GM18526 (cell line): ENCODE measurements around the gene CCL28.

Experiments used
- POLR2A ChIP-seq: IDR thresholded peaks from 3 replicates; pipeline ENCODE4 v1.6.1; 2011; ENCODE audit not compliant: insufficient read length; ENCODE audit errors: extremely low read depth

The CCL28 gene

DNA sequence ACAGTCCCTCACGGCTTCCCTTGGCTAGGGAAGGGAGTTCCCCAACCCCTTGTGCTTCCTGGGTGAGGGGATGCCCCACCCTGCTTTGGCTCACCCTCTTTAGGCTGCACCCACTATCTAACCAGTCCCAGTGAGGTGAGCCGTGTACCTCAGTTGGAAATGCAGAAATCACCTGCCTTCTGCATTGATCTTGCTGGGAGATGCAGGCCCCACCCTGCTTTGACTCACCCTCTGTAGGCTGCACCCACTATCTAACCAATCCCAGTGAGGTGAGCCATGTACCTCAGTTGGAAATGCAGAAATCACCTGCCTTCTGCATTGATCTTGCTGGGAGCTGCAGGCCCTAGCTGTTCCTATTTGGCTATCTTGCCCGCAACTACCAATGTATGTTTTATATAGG is 44.7 kb downstream of the CCL28 start:
- TF ChIP-seq POLR2A: no peak

DNA sequence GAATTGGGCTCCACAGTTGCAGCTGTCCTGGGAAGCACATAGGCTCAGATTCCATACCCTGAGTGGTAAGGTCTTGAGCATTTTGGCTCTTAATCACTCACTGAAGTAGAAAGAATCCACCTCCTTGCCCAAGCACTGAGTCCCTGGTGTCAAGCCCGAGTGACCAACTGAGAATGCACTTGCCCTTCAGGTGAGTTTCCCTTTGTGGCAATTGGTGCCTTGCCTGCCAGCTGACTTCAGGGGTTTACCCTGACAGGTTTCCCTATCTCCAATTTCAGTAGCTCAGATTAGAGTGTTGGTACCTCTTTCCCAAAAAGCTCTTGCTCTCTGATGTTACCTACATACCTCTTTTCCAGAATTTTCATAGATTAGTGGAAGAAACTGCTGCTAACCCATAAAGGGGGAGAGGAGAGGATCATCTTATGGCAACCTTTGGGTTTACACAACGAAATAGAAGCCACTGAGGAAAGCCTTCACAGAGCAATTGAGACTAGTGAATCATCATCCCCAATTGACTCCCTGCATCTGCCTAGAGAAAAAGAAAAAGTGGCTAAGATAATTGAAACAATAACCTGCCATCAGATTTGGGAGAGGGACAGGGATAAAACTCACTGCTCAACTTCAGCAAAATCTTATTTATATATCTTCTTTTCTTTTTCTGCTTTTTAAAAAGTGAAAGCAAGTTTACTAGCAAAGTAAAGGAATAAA is 48.6 kb downstream of the CCL28 start:
- no peak for TF ChIP-seq POLR2A

DNA sequence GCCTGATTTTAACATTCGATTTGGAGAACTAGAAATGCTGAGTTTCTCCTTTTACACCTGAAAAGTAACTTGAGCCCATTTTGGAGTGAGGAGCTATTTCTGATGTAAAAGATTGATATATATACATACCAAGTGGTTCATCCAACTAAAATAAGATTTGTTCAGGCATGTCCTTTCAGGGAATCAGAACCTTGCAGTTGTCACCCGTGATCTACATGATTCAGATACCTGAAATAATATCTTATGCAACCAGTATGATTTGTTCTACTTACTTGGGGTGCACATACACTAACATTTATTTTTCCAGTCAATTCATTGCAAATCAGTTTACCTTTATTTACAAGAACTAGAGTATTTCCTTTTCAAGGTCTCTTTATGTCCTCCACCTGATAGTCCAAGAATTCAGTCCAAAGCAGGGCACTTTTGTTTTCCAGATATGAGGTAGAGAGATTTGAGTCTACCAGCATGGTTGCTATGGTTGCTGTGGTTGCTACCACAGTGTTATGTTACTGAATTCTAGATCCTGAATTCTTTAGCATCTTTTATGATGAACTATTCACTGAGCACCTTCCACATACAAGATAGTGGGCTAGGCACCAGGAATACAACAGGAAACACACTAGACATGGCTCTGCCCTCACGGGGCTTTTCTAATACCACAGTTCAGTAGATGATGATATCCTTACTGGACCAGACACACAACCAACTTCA is 49.3 kb downstream of the CCL28 start:
- TF ChIP-seq POLR2A: no peak

DNA sequence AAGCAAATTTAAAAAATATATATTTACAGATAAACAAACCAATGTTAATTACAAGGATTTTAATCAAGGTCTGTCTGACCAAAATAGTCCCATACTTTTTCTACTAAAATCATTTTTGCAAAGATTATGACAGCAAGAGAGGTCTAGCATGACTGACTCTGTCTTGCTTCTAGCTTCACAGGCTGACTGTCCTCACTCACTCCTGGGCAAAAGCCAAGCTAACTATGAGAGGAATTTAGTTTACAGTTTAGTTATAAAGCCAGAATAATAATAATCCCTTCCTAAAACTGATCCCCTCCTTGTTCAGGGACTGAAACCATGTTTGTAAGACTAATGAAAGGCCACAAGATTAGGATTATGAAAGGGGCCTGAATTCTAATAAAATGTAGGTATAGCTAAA is 53.5 kb downstream of the CCL28 start:
- no peak for TF ChIP-seq POLR2A

DNA sequence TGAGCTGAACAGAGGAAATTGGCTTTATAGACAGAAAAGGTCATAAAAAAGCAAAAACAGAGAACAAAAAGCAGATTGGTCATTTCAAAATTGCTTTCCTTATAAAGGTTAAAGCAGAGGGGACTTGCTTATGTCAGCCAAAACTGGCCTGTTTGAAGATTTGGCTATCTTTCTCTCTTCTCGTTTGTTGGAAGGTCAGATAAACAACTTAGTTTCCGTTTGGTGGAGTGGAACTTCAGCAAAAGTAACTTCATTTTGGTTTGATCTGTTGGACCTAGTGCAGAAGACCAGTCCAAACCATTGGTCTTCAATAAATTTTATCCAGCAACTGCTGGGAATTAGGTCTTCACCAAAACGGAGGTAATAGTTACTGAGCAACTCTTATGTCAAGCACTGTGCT is 53.9 kb downstream of the CCL28 start:
- no peak for TF ChIP-seq POLR2A

DNA sequence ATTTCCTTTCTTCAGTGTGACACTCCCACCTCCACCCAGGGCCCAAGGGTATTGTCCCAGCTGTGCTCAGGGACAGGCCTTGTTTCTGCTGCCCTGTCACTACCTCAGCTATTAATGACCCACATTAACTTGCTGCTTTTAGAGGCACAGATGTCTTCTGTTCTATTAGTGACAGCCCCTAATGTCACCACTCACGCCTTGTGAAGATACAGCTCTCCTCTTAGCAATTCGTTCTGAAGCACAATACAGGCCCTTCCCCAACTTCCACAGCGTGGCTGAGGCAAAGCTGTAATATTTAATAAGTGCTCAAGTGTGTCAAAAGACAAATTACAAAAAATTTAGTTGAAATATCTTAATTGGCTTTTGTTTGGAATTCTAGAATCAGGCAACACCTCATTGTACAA is 54.3 kb downstream of the CCL28 start:
- no peak for TF ChIP-seq POLR2A

DNA sequence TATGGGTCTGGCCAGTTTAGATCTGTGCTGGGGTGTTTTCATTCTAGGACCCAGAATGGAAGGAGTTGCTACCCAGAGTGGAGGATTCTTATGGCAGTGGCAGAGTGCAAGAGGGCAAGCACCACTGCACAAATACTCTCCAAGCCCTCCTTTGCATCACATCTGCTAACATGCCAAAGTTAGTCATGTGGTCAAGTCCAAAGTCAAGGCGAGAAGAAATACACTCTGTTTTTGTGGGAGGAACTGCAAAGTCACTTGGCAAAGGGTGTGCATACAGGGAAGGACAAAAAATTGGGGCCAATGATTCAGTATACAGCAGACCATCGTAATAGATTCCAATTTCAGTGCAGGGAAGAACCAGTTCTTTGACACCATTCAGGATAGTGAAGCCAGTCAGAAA is 55.1 kb downstream of the CCL28 start:
- TF ChIP-seq POLR2A: no peak

DNA sequence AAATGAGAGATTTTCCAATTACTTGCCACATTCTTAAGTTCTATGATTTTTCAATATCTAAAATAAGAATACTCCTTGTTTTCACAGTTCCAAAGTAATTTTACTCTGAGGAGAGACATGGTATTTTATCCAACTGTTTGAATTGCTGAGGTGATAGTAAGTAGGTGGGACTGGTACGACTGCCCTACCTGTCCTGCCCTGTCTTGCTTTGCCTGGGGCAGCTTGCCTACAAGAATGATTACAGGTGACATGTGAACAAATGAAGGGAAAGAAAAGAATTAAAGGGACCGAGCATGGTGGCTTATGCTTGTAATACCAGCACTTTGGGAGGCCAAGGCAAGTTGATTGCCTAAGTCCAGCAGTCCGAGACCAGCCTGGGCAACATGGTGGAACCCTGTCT is 57.4 kb downstream of the CCL28 start:
- no peak for TF ChIP-seq POLR2A

DNA sequence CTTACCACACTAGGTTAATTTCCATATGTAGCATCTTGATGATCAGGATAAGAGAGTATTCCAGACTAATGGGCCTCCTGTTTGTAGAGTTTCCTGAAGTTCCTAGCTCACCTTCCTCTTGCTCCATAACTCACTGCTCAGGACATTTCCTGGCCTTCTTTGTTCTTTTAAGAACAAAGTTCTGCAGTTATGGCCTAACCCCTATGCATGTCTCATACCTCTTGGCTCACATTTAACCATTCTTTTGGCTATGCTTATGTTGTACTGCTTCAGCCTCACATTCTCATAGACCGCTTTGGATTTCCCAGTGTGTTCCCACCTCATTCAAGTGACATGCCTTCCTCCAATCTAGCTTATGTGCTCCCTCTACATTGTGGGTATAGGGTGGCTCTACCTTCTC is 58.5 kb downstream of the CCL28 start:
- no peak for TF ChIP-seq POLR2A

DNA sequence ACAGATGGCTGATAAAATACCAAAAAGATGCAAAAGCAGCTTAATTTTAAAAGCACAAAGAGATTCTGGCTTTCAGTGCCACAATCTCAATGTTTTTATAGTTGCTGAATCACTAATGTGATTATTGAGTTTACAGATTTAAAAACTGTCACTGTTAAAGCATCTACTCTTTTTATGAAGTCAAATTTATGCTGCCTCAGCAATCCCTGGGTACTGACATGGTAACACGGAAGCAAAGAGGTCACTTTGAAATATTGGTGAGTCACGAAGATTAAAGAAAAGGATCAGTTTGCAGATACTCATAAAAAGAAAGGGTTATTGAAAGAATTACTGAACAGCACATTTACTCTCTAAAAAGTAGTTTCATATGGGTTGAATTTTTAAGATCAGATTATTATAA is 59.3 kb downstream of the CCL28 start:
- TF ChIP-seq POLR2A: no peak

DNA sequence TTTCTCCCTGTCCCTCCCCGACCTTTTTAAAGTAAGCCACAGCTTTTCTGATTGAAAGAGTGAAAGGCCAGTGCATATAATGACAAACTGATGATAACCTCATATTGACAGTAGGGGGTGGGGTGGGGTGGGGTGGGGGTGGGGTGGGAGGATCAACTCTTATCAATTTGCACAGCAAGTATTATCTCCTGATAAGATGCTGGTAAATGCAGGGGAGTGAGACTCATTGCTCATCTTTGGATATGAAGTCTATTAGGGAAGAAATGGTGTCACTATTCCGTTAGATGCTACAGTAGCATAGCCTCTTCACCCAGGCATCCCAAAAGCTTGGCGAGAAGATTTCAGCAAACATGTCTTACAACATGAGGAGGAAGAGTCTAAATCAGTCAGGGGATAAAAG is 60.1 kb downstream of the CCL28 start:
- no peak for TF ChIP-seq POLR2A

DNA sequence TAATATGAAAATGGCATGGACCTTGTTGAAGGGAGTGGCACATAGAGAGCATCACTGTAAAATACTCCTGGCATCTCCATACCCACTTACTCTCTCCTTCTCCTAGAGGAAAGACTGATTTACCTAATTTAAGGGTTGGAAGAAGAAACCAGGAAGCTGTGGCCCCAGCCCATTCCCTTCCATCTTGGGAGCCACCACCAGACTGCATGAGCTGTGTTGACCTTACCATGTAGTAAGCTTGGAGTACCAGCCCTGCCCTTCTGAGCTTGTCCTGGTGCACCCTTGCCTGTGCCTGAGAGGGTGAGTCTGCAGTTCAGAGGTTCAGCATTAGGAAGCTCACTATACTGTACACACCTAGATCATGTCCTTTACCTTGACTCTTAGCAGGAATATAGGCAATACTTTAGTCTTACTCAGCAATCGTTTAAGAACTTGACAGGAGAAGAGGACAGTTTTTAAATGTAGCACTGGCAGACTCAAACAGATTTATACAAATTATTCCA is 63.3 kb downstream of the CCL28 start:
- no peak for TF ChIP-seq POLR2A

DNA sequence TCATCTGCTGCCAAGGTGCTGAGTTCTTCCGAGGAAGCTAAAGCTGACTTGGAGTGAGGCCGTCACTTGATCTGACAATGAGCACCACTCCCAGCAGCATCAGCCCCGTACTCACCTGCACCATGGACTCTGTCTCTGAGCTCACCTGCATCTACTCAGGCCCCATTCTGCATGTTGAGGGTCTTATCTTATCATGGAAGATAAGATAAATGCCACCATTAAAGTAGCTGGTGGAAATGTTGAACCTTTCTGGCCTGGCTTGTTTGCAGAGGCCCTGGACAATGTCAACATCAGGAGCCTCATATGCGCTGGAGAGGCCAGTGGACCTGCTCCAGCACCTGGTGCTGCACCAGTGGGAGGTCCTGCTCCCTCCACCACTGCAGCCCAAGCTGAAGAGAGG is 64.0 kb downstream of the CCL28 start:
- no peak for TF ChIP-seq POLR2A

DNA sequence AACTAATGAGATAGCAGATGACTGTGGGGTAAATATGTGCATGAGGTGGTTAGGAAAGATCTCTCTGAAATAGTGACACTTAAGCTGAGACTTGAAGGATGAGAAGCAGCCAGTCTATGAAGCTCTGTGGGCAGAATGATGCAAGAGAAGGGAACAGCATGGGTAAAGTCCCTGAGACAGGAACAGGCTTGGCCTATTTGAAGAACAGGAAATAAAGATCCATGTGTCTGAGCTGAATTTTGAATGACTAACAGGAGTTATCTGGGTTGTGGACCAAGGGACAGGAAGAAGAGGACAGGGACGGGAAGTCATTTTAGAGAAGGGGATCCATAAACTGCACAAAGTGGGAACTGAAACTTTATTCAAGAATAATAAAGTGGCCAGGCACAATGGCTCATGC is 73.3 kb downstream of the CCL28 start:
- TF ChIP-seq POLR2A: no peak

DNA sequence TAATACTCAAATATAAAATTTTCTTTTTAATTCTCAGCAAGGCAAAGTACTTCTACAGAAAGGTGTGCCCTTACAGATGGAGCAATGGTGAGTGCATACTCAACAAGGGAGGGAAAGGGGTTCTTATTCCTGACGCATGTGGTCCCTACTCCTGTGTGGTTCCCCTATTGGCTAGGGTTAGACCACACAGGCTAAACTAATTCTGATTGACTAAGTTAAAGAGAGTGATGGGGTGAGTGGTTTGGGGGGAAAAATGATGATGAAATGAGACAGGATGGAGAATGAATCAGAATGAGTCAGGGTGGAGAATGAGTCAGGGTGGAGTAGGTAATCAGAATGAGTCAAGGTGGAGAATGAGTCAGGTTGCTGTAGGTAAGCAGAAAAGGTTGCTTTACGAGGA is 76.0 kb downstream of the CCL28 start:
- no peak for TF ChIP-seq POLR2A

DNA sequence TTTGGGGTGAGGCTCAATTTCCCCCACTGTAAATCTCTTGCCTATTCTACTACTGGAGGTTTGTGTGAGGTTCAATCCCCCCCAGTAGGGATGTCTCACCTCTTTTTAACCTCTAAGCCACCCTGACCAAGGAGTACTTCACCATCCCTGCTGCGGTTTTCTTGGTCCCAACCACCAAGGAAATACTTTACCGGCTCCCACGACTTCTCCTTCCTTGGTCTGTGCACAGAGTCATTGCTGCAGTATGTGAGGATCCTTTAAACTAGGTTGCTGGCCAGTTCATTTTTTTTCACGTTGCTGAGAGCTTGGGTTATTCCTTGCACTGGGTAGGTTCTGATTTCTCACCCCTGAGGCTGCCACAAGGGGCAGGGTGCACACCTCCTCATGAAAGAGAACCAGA is 76.5 kb downstream of the CCL28 start:
- no peak for TF ChIP-seq POLR2A

DNA sequence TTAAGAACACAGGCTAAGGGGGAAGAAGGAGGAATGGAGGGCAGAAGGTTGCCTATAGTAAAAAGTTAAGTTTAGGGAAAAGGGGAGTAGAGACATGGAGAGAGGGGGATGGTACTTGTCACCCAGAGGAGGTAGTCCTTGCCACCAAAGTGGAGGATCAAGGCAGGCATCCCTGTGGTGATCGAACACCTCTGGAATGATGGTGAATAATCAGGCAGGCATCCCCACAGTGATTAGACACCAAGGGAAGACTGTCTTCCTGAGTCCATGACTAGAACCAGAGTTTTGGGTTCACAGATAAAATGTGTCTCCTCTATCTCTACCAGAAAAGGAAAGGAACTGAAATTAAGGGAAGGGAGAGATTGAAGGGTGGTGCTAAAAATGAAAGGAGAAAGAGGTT is 79.8 kb downstream of the CCL28 start:
- no peak for TF ChIP-seq POLR2A
